ENCODE measurements around the gene NDUFAB1.
"Not testable (repeated sequence)": the region's sequence is repeated elsewhere in the genome, so short reads cannot be mapped to it uniquely, and the experiment has no call there.

The NDUFAB1 gene

GRCh38 chr16:23549938-23550337 is 46.2 kb downstream of the NDUFAB1 start:
- FAIRE-seq: no peak

GRCh38 chr16:23544436-23544835 is 51.7 kb downstream of the NDUFAB1 start:
- FAIRE-seq: no peak

- not testable (repeated sequence) for FAIRE-seq
Measured at GRCh38 chr16:23540817-23541178, 55.3 kb downstream of the NDUFAB1 start.

GRCh38 chr16:23539984-23540816 is 55.9 kb downstream of the NDUFAB1 start:
- FAIRE-seq: no peak

GRCh38 chr16:23538919-23539278 is 57.2 kb downstream of the NDUFAB1 start:
- no peak for FAIRE-seq

- FAIRE-seq: no peak
Measured at GRCh38 chr16:23537390-23537789, 58.7 kb downstream of the NDUFAB1 start.

- no peak for FAIRE-seq
Measured at GRCh38 chr16:23535901-23536300, 60.2 kb downstream of the NDUFAB1 start.

- FAIRE-seq: no peak
Measured at GRCh38 chr16:23534868-23535860, 61.0 kb downstream of the NDUFAB1 start.

GRCh38 chr16:23532448-23532847 is 63.7 kb downstream of the NDUFAB1 start:
- no peak for FAIRE-seq

Measured in endometrium (tissue), 2 donors.